ENCODE results near the gene ERBB2.
"Not testable (repeated sequence)": the region's sequence is repeated elsewhere in the genome, so short reads cannot be mapped to it uniquely, and the experiment has no call there.

Gene ERBB2

GRCh38 chr17:39750131-39751015 is 50.5 kb downstream of the ERBB2 start:
- DNase-seq = no peak

- DNase-seq = no peak
Observed at GRCh38 chr17:39751016-39751543, 51.2 kb downstream of the ERBB2 start.

DNA sequence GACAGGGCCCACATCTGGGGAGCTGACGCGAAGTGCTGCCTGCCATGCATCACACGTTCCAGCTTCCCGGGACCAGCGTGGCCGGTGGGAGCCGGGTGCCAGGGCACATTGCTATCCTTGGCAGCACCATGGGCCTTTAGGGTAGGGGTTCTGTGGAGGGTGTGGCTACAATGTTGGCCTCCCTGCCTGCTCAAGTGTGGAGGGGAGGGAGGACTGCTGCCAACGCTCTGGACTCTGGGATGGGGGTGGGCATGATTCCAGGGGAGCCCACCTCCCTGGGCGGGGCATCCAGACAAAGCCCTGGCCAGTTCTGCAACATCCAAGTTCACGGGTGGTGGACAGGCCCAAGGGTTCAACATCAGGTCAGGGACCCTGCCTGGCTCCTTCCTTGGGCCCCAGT is 51.8 kb downstream of the ERBB2 start:
- DNase-seq = no peak

GRCh38 chr17:39752241-39752881 is 52.5 kb downstream of the ERBB2 start:
- no peak for DNase-seq

- DNase-seq = no peak
Observed at GRCh38 chr17:39753514-39754160, 53.8 kb downstream of the ERBB2 start.

GRCh38 chr17:39754161-39754957 is 54.5 kb downstream of the ERBB2 start:
- peak; percentile 98 for DNase-seq

DNA sequence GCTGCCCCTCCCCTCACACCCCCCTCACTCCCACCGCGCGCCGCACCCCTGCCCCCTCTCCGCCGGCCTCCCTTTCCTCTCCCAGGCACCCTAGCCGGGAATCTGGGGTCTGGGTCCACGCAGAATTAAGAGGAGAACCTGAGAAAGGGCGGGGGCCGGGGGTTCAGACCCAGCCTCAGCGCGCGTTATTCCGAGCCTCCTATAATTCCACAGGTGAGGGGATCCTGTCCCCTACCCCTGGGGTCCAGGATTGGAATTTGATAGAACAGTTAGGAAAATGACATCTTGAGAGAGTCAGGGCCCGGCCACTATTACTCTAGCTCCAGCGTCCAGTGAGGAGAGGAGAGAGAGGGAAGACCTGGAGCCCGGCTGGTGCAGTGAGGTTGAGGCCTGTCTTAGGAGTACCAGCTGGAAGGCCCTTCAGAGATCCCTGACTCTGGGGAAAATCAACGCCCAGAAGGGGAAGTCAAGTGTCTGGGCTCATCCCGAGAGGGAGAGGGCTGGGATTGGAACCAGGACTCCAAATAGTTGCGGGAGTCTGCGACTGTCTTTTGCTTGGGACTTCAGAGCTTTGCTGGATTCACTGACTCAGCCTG is 55.2 kb downstream of the ERBB2 start:
- peak; percentile 61 for DNase-seq

DNA sequence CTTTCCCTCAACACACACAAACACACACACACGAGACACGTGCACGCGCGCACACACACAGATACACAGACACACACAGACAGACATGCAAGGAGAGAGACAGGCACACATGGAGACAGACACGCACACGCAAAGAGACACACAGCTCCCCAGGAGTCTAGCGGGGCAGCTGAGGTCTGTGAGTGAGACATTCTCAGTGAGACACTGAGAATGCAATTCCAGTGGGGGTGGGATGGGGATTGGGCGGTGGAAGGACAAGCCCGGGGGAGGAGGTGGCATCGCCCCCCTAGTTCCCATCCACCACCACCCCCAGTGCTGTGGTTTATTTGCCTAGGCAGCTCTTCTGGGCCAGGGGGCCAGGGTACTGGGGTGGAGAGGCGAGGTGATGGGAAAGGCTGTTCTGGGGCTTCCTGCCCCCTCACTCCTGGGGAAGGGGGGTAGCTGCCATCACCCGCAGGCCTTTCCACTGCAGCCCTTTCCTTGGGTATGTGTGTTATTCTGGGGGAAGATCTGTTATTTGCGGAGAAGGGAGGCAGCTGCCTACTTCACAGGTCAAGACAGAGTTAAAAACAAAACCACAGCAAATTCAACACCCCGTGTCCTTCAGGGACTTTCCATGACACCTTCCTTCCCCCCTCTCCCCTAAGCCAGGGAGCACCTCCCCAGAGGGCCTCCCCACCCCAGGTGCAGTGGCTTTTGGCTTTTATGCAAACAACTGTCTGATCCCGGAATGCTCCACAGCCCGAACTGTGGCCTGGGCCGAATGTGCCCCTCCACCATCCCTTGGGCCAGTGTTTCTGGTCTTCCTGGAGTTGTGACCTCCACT is 55.9 kb downstream of the ERBB2 start:
- DNase-seq = peak; percentile 66

DNA sequence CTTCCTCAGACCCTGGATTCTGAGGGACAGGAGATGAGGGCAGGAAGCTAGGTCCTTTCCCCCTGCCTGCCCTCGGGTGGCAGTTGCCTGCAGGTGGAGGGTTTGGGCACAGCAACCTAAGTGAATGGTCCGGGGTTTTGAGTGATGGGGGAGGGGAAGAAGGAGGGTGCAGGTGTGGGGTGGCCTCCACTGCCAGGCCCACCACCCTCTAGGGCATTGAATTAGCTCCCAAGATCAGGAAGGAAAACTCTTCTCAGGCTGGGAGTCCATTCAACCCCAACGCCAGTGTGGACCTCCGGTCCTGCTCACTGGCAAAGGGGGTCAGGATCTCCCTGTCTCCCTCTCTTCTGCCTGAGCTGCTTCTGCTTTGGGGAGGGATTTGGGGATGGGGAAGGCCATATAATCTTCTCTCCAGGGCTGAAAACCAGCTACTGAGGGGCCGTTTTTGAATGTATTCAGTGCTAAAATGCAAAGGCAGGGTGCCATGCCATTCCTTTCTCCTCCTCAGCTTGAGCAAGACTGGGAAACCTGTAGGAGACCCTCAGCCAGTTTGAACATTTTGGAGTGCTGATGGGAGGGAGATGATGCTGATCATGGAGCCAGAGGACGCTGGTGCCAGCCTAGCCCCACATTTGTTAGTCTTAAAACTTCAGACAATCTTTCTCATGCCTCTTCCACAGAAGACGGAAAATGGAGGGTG is 56.7 kb downstream of the ERBB2 start:
- DNase-seq = no peak

- DNase-seq = no peak
Observed at GRCh38 chr17:39757176-39757662, 57.4 kb downstream of the ERBB2 start.

GRCh38 chr17:39757931-39758873 is 58.3 kb downstream of the ERBB2 start:
- DNase-seq = peak; percentile 64

- no peak for DNase-seq
Observed at GRCh38 chr17:39759204-39759603, 59.3 kb downstream of the ERBB2 start.

GRCh38 chr17:39761861-39762496 is 62.1 kb downstream of the ERBB2 start:
- no peak for DNase-seq

DNA sequence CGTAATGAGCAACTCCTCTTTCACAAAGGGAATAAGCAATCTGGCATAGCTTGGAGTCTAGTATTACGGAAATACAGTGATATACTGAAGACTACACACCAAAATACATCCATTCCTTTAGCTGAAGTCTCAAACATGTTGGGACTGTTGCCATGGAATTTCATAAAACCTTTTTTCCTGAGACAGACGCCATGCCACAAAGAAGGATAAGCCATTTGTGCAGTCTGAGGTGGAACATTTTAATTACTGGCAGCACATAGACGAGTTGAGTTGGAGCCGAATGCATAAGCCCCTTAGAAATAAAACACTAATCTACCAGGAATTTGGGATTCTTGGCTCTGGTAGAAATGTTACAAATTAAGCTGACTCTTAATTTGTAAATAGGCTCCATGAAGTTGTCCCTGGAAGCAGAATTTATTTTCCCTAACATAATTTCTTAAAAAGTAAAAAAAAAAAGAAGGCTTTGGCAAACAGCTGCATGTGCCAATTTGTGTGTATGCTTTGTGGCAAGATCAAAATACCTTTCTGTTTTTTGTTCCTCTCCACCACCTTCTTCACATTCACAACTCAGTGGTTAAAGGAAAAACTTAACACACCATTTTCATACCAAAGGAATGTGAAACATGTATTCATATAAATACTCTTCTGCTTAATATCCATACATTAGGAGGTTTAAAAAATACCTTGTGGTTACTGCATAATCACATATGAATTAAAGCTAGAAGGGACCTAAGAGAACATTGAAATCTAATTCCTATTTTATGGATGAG is 63.4 kb downstream of the ERBB2 start:
- no peak for DNase-seq

GRCh38 chr17:39764171-39764570 is 64.3 kb downstream of the ERBB2 start:
- not testable (repeated sequence) for DNase-seq

DNA sequence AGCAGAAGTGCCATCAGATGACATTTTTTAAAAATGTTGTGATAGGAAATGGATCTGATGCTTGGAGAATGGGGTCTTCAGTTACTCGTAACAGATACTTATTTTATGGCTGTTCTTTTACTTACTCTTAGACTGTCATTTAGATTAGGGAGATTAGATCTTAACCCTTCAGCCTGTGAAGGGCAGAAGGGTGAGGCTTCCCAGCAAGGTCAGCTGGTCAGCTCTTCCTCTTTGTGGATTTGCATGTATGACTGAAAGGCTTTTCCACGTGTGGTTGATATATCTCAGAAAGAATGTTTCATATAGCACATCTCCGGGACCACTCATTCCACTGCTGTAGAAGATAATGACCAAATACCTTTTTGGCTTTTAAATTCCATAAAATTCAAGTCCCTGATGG is 65.3 kb downstream of the ERBB2 start:
- no peak for DNase-seq

GRCh38 chr17:39765766-39766165 is 65.9 kb downstream of the ERBB2 start:
- DNase-seq = no peak

GRCh38 chr17:39767147-39767546 is 67.3 kb downstream of the ERBB2 start:
- no peak for DNase-seq
